Measurements from ENCODE around the gene UHRF2. TPM values are rescaled to one million over a fixed set of nuclear protein-coding genes. Genes with fewer than 3 reads are reported as not detected.

UHRF2 gene
- total RNA-seq, 1 donor from 2014 or later, result 55.5 TPM

DNA sequence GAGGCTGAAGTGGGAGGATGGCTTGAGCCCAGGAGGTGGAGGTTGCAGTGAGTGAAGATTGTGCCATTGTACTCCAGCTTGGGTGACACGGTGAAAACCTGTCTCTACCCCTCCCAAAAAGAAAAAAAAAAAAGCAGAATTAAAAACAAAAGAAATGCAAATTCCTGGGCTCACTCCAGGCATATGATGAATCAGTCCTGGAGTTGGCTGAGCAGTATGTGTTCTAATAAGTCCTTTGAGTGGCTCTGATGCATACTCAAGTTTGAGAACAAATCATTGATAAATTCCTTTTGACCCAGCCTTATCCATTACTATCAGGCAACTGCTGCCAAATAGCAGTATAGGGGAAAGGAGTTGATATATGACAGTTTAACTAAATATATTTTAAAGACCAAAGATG is 28.3 kb downstream of the UHRF2 start:
- no peak for DNase-seq (ENCODE audit: low spot score)
- H3K4me3 Mint-ChIP-seq (ENCODE audit: unreplicated experiment), result no peak overlapping the region

DNA sequence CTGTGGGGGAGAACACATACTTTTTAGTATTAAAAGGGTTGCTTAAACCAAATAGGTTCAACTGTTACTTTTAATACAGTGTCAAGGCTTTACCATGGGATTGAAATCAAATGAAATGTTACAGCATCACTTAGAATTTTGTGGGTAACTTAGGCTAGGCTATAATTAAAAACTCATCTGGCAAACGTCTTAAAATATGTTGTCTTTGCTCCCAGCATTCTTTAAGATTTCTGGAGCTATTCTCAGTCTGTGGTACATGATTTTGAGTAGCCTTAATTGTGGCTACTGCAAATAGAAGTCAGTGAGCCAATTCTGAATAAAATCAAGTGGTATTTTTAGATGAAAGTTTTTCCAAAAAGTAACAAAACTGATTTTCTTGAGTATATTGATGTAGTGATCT is 30.7 kb downstream of the UHRF2 start:
- H3K36me3 Mint-ChIP-seq (ENCODE audit: low read depth, unreplicated experiment), result no peaks in the 10 kb centered on the region

More for the DNA sequence above, 28.3 kb downstream of the UHRF2 start:
- TF ChIP-seq, protein P1, sequence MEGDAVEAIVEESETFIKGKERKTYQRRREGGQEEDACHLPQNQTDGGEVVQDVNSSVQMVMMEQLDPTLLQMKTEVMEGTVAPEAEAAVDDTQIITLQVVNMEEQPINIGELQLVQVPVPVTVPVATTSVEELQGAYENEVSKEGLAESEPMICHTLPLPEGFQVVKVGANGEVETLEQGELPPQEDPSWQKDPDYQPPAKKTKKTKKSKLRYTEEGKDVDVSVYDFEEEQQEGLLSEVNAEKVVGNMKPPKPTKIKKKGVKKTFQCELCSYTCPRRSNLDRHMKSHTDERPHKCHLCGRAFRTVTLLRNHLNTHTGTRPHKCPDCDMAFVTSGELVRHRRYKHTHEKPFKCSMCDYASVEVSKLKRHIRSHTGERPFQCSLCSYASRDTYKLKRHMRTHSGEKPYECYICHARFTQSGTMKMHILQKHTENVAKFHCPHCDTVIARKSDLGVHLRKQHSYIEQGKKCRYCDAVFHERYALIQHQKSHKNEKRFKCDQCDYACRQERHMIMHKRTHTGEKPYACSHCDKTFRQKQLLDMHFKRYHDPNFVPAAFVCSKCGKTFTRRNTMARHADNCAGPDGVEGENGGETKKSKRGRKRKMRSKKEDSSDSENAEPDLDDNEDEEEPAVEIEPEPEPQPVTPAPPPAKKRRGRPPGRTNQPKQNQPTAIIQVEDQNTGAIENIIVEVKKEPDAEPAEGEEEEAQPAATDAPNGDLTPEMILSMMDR (IDR thresholded peaks at IDR 0.05; ENCODE audit: unreplicated experiment), result no peak
- Mint-ChIP-seq H3K27me3 (ENCODE audit: unreplicated experiment) (no peaks in the 10 kb centered on the region), H3K36me3 (ENCODE audit: low read depth, unreplicated experiment) (no peaks in the 10 kb centered on the region), H3K4me1 (ENCODE audit: unreplicated experiment) (peaks cover 15% of the 10 kb centered on the region), H3K27ac (ENCODE audit: unreplicated experiment) (no peak overlapping the region), H3K9me3 (ENCODE audit: unreplicated experiment) (no peaks in the 10 kb centered on the region)

DNA sequence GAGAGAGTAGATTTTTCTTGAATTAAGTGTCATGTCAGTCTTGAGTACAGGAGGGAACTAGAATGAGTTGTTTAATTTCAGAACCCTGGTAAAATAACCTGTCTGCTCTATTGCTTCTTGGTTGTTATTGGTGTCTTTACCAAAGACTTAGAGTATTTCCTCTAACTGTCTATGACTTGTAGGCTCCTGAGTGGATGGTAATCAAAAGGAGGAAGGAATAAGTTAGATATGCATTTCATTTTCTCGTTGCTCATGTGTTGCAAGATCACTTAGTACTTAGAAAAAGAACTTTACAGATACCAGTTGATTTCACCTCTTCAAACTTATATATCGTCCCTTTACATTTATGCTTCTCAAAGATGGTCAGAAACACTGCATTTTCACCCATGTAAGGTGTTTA is 31.1 kb downstream of the UHRF2 start:
- TF ChIP-seq, protein P1 (IDR thresholded peaks at IDR 0.05; ENCODE audit: unreplicated experiment), result no peak
- Mint-ChIP-seq H3K9me3 (ENCODE audit: unreplicated experiment) (no peaks in the 10 kb centered on the region), H3K4me3 (ENCODE audit: unreplicated experiment) (no peak overlapping the region), H3K27ac (ENCODE audit: unreplicated experiment) (no peak overlapping the region), H3K4me1 (ENCODE audit: unreplicated experiment) (peaks cover 21% of the 10 kb centered on the region), H3K27me3 (ENCODE audit: unreplicated experiment) (no peaks in the 10 kb centered on the region), H3K36me3 (ENCODE audit: low read depth, unreplicated experiment) (no peaks in the 10 kb centered on the region)
- no peak for DNase-seq (ENCODE audit: low spot score)

More for the DNA sequence above, 30.7 kb downstream of the UHRF2 start:
- TF ChIP-seq, protein P1 (IDR thresholded peaks at IDR 0.05; ENCODE audit: unreplicated experiment), result no peak
- DNase-seq (ENCODE audit: low spot score), result no peak
- Mint-ChIP-seq H3K9me3 (ENCODE audit: unreplicated experiment) (no peaks in the 10 kb centered on the region), H3K27ac (ENCODE audit: unreplicated experiment) (no peak overlapping the region), H3K27me3 (ENCODE audit: unreplicated experiment) (no peaks in the 10 kb centered on the region), H3K4me3 (ENCODE audit: unreplicated experiment) (no peak overlapping the region), H3K4me1 (ENCODE audit: unreplicated experiment) (peaks cover 21% of the 10 kb centered on the region)

DNA sequence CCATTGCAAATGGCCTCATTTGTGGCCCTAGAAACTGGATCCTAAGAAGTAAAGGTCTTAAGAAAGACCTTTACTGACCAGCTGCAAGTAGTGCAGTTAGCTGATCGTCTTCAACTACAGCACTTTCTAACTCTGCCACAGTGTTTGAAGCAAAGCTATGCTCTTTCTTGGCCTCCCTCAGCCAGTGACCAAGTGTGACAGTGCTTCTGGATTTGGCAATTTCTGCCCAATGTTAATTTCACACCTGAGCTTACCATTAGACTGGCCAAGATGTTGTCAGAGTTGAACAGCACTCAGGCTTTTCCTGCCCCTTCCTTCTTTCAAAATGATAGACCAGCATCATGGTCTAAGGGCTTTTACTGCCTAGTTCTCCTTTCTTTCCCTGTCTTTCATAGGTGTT is 36.1 kb downstream of the UHRF2 start:
- TF ChIP-seq, protein P1 (IDR thresholded peaks at IDR 0.05; ENCODE audit: unreplicated experiment), result no peak
- no peak for DNase-seq (ENCODE audit: low spot score)
- H3K4me1 Mint-ChIP-seq (ENCODE audit: unreplicated experiment), result peaks cover 16% of the 10 kb centered on the region
- peaks cover 3% of the 10 kb centered on the region for H3K36me3 Mint-ChIP-seq (ENCODE audit: low read depth, unreplicated experiment)
- no peaks in the 10 kb centered on the region for H3K9me3 Mint-ChIP-seq (ENCODE audit: unreplicated experiment)
- no peak overlapping the region for H3K4me3 Mint-ChIP-seq (ENCODE audit: unreplicated experiment)
- H3K27me3 Mint-ChIP-seq (ENCODE audit: unreplicated experiment), result no peaks in the 10 kb centered on the region
- no peak overlapping the region for H3K27ac Mint-ChIP-seq (ENCODE audit: unreplicated experiment)

DNA sequence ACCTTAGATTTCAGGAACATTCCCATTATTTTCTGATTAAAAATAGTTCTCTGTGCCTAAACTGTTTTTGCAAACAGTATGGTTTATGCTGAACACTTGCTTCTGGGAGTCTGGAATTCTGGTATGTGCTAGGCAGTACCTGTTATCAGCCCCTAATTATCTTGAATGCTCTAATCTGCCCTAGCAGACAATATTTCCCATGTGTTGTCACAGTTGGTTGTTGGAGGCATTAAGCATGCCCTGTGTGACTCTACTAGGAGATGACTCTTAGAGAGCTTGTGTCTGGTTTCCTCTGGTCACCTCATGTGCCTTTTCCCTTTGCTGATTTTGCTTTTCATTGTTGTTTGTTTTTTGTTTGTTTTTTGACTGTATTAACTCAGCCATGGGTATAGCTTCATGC is 36.6 kb downstream of the UHRF2 start:
- DNase-seq (ENCODE audit: low spot score), result no peak
- Mint-ChIP-seq H3K4me3 (ENCODE audit: unreplicated experiment) (no peak overlapping the region), H3K27me3 (ENCODE audit: unreplicated experiment) (no peaks in the 10 kb centered on the region), H3K9me3 (ENCODE audit: unreplicated experiment) (no peaks in the 10 kb centered on the region), H3K27ac (ENCODE audit: unreplicated experiment) (no peak overlapping the region), H3K36me3 (ENCODE audit: low read depth, unreplicated experiment) (peaks cover 6% of the 10 kb centered on the region), H3K4me1 (ENCODE audit: unreplicated experiment) (peaks cover 14% of the 10 kb centered on the region)
- TF ChIP-seq, protein P1 (IDR thresholded peaks at IDR 0.05; ENCODE audit: unreplicated experiment), result no peak

Measured in endothelial cell (in vitro differentiated cells).